T47D (cell line): ENCODE results near the gene CD69.

ENCODE experiments used
- DNase-seq, 2 experiments: peaks; one replicate each; pipeline versions ENCODE4 v3.0.0 to v3.0.0-alpha.2; 2011 to 2012; ENCODE audit warnings: low read depth in 1 of 2, low spot score in 1 of 2
- JUND ChIP-seq: IDR thresholded peaks from 2 replicates; pipeline ENCODE4 v1.6.1; 2012; ENCODE audit warnings: low read depth
- in situ Hi-C: cut with HindIII; loops from 2 replicates; pipeline ENCODE4 v1.10.0; 2016; ENCODE audit warnings: low sequenced_read_pairs, low pct_unique_long_range_greater_than_20kb

CD69 gene

GRCh38 chr12:9760699-9761418, at the start of gene CD69:
CD69 (minus strand) TSS chr12:9760901; CDS start chr12:9760820, 81 bp downstream.
- no peak for TF ChIP-seq JUND

DNA sequence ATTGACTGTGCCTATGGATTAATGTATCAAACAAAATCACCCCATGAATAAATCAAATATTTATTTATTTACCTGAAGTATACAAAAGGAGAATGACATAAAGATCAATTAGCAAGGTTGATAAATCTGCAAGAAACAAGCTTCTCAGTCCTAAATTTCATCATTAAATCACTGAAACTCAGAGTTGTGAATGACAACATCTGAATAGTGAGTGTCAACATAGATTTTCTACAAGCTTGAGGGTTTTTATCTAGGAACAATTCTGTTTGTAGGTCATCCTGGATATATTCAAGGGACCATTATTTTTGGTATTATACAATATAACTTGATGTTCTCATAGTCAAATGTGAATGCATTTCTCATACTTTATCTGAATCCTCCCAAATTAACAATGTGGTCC, 49.2 kb upstream of the CD69 start:
- DNase-seq: no peak
- no peak for TF ChIP-seq JUND
- in situ Hi-C loops: no loop called here

More at GRCh38 chr12:9760699-9761418, at the start of gene CD69:
- in situ Hi-C loops: no loop called here
- peak in 1 of 2 experiments; percentile 1 for DNase-seq

- TF ChIP-seq JUND: no peak
- in situ Hi-C loops: no loop called here
- no peak for DNase-seq
Observed at GRCh38 chr12:9809338-9809737, 48.6 kb upstream of the CD69 start.

DNA sequence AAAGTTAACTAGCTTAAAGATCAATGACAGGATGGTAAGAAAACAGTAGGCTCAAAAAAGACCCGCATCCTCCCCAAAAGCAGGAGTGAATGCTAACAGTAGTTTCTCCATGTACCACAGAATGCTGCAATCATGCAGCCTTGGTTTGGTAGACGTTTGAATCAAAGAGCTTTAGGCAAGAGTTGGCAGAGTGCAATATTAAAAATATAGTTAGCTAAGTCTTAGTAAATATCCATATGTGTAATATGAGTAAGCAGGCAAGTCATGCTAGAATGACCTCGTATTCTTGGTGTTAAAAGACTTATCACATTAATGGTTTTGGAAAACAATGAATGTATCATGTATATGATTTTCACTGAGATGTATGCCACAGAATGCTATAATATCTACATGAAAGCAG, 47.8 kb upstream of the CD69 start:
- in situ Hi-C loops: no loop called here
- DNase-seq: no peak

GRCh38 chr12:9806714-9807113, 46.0 kb upstream of the CD69 start:
- in situ Hi-C loops: no loop called here
- TF ChIP-seq JUND: no peak
- no peak for DNase-seq

More for the DNA sequence above, 47.8 kb upstream of the CD69 start:
- TF ChIP-seq JUND: no peak

- in situ Hi-C loops: no loop called here
- TF ChIP-seq JUND: no peak
- DNase-seq: no peak
Observed at GRCh38 chr12:9805883-9806282, 45.2 kb upstream of the CD69 start.

DNA sequence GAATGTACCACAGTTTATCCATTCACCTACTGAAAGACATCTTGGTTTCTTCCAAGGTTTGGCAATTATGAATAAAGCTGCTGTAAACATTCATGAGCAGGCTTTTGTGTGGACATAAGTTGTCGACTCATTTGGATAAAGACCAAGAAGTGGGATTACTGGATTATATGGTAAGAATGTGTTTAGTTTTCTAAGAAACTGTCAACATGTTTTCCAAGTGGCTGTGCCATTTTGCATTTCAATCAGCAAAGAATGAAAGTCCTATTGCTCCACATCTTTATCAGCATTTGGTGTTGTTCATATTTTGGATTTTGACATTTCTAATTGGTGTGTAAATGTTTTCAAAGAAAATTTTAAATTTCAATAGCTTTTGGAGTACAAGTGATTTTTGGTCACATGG, 39.3 kb upstream of the CD69 start:
- TF ChIP-seq JUND: no peak
- in situ Hi-C loops: no loop called here
- no peak for DNase-seq

DNA sequence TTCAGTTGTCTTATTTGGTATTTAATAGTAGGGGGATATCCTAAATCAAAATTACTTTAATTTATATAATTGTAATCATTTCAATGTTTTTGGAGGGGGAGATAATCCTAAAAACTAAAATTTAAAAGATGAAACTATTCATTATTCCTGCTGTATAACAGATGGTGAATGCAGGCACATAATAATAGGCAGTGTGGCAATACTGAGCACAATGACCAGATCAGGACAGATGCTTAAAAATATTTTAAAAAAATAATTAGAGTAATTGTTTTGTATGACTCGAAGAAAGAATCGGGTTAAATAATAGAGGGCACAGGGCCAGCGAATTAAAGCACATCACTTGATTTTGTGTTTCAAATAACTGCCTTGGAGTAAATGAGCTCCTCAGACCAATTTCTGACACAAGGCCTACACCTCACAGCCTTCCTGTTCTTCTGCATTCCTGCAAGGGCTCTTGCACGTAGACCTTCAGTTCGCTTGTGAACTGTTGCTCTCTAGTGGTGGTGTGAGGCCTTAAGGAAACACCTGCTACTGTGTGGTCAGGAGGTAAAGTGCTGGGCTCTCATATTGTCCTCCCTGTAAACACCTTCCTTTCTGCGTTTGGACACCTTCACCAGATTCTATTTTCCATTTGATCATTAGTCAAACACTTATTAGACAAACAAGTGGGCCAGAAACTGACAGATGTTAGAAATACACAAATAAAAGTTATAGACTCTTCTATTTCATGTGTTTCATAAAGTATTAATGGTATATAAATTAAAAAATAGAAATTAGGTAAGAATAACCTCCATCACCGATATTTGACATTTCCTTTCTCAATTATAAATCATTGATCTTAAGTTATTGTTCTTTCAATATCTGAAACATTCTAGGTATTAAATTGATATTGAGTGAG, 37.3 kb upstream of the CD69 start:
- peak; percentile 7 to 89 for DNase-seq
- in situ Hi-C loops: no loop called here
- no peak for TF ChIP-seq JUND

GRCh38 chr12:9796971-9797370, 36.3 kb upstream of the CD69 start:
- no peak for DNase-seq
- in situ Hi-C loops: no loop called here
- no peak for TF ChIP-seq JUND

GRCh38 chr12:9796346-9796745, 35.6 kb upstream of the CD69 start:
- DNase-seq: no peak
- TF ChIP-seq JUND: no peak
- in situ Hi-C loops: no loop called here

DNA sequence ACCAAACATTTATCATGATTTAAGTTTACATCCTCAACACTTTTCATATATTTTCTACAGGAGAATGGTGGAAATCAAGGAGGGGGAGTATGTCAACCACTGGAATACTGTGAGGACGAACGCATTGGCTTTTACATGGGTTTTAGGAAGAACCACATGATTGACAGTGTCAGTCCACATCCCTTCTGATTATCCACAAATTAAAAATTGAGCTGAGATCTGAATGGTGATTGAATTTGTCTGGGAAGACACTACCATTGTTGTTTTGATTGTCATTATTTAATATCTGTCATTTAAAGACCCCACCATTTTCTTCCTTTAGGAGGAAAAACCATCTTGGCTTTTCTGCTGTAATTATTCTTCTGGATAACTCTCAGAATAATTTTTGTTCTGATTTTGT, 35.2 kb upstream of the CD69 start:
- DNase-seq: no peak
- TF ChIP-seq JUND: no peak
- in situ Hi-C loops: no loop called here

DNA sequence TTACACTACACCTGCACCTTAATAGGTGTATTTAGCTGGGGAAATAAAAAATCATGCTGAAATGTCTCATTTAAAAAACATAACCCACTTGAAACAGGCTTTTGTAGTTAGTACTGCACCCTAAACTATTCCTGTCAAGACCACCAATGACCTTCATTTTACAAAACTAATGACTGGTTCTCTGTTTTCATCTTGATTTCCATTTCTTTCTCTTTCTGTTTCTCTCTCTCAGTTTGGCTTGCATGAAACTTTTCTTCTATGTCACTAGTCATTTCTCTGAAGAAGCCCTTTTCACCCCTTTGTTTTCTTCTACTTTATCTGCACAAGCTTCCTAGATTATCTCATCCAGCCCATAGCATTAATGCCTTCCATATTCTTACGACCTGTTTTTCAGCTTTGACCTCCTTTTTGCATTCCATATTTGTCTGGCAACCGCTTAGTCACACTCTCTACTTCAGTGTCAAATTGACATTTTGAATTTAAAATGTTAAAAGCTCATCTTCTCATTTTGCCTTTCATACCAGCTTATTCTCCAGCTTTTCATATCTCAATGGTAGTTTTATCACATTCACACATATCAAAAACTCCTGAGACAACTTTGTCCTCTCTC, 33.9 kb upstream of the CD69 start:
- no peak for TF ChIP-seq JUND
- in situ Hi-C loops: no loop called here
- DNase-seq: no peak
